ENCODE results near the gene AARS1. TPM values are rescaled to one million over a fixed set of nuclear protein-coding genes. Genes with fewer than 3 reads are reported as not detected.
"Not testable (repeated sequence)": the region's sequence is repeated elsewhere in the genome, so short reads cannot be mapped to it uniquely, and the experiment has no call there.

Gene AARS1
- total RNA-seq, 1 donor from 2014 or later = 53.7 TPM

DNA sequence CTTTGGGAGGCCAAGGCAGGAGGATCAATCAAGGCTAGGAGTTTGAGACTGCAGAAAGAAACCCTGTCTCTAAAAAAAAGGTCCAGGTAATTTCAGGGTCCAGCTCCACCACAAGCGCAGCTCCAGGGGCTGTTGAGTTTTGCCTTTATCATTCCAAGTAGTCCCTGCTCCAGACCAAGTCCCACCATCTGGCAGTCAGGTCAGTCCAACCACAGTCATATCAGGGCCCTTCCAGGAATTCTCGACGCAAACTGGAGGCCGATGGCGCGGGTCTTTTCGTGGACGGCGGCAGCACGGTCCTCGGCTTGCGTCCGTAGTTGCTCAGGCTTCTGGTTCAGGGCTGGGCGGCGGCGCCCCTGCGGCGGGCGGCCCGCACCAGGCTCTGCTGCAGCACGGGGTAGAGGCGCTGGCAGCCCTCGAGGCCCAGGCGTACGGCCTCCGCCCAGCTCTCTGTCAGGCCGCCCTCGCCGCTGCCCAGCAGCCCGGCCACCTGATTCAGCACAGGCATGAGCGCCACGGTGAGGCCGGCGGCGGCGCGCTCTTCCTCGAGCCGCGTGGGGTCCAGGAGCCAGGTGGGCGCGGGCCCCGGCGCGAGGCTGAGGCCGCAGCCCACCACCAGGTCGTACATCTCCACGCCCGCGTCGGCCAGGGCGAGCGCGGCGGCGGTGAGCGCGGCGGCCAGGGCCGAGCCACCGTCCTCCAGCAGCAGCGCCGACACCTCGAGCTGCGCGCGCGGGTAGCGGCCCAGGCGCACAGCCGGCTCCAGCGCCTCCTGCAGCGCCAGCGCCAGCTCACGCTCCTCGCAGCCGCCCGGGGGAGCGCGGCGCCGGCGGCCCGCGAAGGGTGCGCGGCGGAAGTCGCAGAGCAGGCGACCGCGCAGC, 38.3 kb downstream of the AARS1 start:
- peak; percentile 76 for DNase-seq (ENCODE audit: low spot score)
- Mint-ChIP-seq H3K4me1 (peaks cover 8% of the 10 kb centered on the region), H3K36me3 (peaks cover 13% of the 10 kb centered on the region), H3K27ac (no peak overlapping the region), H3K9me3 (no peaks in the 10 kb centered on the region), H3K27me3 (ENCODE audit: insufficient read depth, low read depth) (peaks cover 2% of the 10 kb centered on the region), H3K4me3 (peak overlapping the region; percentile 88)
- H2AFZ ChIP-seq (replicated peaks) = no peak overlapping the region
- H3K79me2 ChIP-seq (ENCODE audit: low read depth) = peaks cover 37% of the 10 kb centered on the region
- H3K36me3 ChIP-seq = no peaks in the 10 kb centered on the region
- H3K27ac ChIP-seq = peak overlapping the region; percentile 27
- H3F3A ChIP-seq (ENCODE audit: low read depth) = peaks cover 56% of the 10 kb centered on the region
- H3K4me3 ChIP-seq = peak overlapping the region; percentile 80
- H3K9me3 ChIP-seq (ENCODE audit: low read depth) = no peaks in the 10 kb centered on the region
- peak overlapping the region; percentile 93 for H3K4me2 ChIP-seq
- H3K27me3 ChIP-seq = no peaks in the 10 kb centered on the region
- peak overlapping the region; percentile 55 for H3K9ac ChIP-seq
- H4K20me1 ChIP-seq (ENCODE audit: low read depth) = peaks cover 45% of the 10 kb centered on the region
- H3K4me1 ChIP-seq = peaks cover 6% of the 10 kb centered on the region
- TF ChIP-seq, protein P1, sequence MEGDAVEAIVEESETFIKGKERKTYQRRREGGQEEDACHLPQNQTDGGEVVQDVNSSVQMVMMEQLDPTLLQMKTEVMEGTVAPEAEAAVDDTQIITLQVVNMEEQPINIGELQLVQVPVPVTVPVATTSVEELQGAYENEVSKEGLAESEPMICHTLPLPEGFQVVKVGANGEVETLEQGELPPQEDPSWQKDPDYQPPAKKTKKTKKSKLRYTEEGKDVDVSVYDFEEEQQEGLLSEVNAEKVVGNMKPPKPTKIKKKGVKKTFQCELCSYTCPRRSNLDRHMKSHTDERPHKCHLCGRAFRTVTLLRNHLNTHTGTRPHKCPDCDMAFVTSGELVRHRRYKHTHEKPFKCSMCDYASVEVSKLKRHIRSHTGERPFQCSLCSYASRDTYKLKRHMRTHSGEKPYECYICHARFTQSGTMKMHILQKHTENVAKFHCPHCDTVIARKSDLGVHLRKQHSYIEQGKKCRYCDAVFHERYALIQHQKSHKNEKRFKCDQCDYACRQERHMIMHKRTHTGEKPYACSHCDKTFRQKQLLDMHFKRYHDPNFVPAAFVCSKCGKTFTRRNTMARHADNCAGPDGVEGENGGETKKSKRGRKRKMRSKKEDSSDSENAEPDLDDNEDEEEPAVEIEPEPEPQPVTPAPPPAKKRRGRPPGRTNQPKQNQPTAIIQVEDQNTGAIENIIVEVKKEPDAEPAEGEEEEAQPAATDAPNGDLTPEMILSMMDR (IDR thresholded peaks at IDR 0.05) = no peak
- TF ChIP-seq EZH2phosphoT487 (IDR thresholded peaks at IDR 0.05) (no peak), EZH2 (IDR thresholded peaks at IDR 0.05) (no peak)

DNA sequence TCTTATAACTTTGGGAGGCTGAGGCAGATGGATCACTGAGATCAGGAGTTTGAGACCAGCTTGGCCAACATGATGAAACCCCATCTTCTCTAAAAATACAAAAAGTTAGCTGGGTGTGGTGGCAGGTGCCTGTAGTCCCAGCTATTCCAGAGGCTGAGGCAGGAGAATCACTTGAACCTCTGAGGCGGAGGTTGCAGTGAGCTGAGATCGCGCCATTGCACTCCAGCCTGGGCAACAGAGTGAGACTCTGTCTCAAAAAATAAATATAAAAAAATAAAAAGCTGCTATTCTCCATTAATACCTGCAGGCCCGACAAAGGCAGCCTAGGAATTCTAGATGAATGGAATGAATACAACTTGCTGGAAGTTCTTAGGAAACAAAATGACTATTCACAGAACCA, 39.6 kb downstream of the AARS1 start:
- H3K4me2 ChIP-seq = peak overlapping the region; percentile 93
- Mint-ChIP-seq H3K36me3 (peaks cover 13% of the 10 kb centered on the region), H3K4me3 (peak overlapping the region; percentile 70)
- H3K4me3 ChIP-seq = peak overlapping the region; percentile 80
- DNase-seq (ENCODE audit: low spot score); H3K4me1 ChIP-seq; H3K4me1 Mint-ChIP-seq; H3K9me3 ChIP-seq (ENCODE audit: low read depth); H3K36me3 ChIP-seq; H3K27ac ChIP-seq; H3K27me3 ChIP-seq; H2AFZ ChIP-seq (replicated peaks); H3K9ac ChIP-seq; H3K27ac Mint-ChIP-seq; H3K9me3 Mint-ChIP-seq; H3K27me3 Mint-ChIP-seq (ENCODE audit: insufficient read depth, low read depth): not testable (repeated sequence)
- H3F3A ChIP-seq (ENCODE audit: low read depth) = peaks cover 48% of the 10 kb centered on the region
- H4K20me1 ChIP-seq (ENCODE audit: low read depth) = peaks cover 45% of the 10 kb centered on the region
- peaks cover 37% of the 10 kb centered on the region for H3K79me2 ChIP-seq (ENCODE audit: low read depth)

DNA sequence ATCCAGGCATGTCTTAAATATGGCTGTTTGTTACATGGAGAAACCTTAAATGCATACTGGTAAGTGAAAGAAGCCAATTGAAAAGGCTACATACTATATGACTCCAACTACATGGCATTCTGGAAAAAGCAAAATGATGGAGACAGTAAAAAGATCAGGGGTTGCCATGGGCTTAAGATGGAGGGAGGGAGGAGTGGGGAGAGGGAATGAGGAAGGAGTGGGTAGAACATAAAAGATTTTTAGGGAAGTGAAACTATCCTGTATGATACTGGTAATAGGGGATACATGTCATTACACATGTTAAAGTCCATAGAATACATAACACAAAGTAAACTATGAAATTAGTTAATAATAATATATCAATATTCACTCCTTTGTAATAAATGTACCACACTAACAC, 50.5 kb downstream of the AARS1 start:
- H3K36me3 Mint-ChIP-seq; H3K27me3 ChIP-seq; H4K20me1 ChIP-seq (ENCODE audit: low read depth); H3K27me3 Mint-ChIP-seq (ENCODE audit: insufficient read depth, low read depth); H3K36me3 ChIP-seq; H3K4me2 ChIP-seq; H3K4me1 ChIP-seq; H3K79me2 ChIP-seq (ENCODE audit: low read depth); H3K9ac ChIP-seq; H2AFZ ChIP-seq (replicated peaks); H3K27ac ChIP-seq; H3K9me3 Mint-ChIP-seq; H3K9me3 ChIP-seq (ENCODE audit: low read depth); H3K4me1 Mint-ChIP-seq; H3K27ac Mint-ChIP-seq; H3K4me3 Mint-ChIP-seq; DNase-seq (ENCODE audit: low spot score); H3K4me3 ChIP-seq; H3F3A ChIP-seq (ENCODE audit: low read depth): not testable (repeated sequence)

DNA sequence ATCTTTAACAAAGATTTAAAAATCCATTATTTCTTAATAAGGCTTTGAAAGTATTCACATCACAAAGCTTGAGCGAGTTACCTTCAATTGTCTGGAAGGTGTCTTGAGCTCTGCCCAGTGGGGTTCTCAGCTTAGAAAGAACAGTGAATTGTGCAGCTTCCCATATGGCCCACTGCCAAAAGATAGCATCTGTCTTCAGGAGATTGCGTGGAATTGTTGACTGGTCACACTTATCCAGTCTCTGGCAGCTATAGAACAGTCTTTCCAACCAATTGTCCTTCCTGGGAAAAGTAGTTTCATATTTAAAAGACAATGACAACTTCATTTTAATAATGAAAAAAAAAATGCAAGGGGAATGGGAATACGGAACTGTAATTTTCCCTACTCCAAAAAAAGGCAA, 57.5 kb downstream of the AARS1 start:
- H3K9me3 ChIP-seq (ENCODE audit: low read depth); H3K27ac Mint-ChIP-seq; H3K4me3 Mint-ChIP-seq; H3K4me1 Mint-ChIP-seq; H3F3A ChIP-seq (ENCODE audit: low read depth); H3K4me2 ChIP-seq; H3K36me3 ChIP-seq; H3K27me3 ChIP-seq; H3K36me3 Mint-ChIP-seq; H2AFZ ChIP-seq (replicated peaks); H3K4me3 ChIP-seq; H4K20me1 ChIP-seq (ENCODE audit: low read depth); H3K27ac ChIP-seq; H3K27me3 Mint-ChIP-seq (ENCODE audit: insufficient read depth, low read depth); H3K9me3 Mint-ChIP-seq; H3K9ac ChIP-seq; H3K4me1 ChIP-seq; DNase-seq (ENCODE audit: low spot score); H3K79me2 ChIP-seq (ENCODE audit: low read depth): not testable (repeated sequence)

DNA sequence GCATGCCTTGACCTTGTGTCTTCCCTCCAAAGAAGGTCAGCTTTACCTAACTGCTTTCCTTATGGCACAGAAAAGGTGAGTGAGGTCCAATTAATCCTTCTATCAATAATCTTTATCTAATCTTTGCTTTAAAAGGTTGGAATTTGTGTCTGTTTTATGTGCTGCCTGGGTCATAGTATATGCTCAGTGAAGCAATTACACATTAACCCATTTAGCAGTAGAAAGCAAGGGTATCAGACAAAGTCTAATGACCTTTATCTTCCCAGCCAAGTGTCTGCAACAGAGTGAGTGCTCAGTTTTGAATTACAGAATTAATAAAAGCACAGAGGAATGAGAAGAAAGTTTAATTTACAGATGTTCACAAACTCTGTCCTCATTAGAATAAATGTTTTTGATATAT, 63.3 kb downstream of the AARS1 start:
- not testable (repeated sequence) for H3K4me3 ChIP-seq; H3F3A ChIP-seq (ENCODE audit: low read depth); H3K4me1 Mint-ChIP-seq; H3K79me2 ChIP-seq (ENCODE audit: low read depth); H3K27ac Mint-ChIP-seq; H3K4me1 ChIP-seq; H3K27ac ChIP-seq; H3K9me3 Mint-ChIP-seq; H4K20me1 ChIP-seq (ENCODE audit: low read depth); H2AFZ ChIP-seq (replicated peaks); H3K27me3 ChIP-seq; H3K27me3 Mint-ChIP-seq (ENCODE audit: insufficient read depth, low read depth); H3K4me3 Mint-ChIP-seq; H3K4me2 ChIP-seq; DNase-seq (ENCODE audit: low spot score); H3K9ac ChIP-seq; H3K9me3 ChIP-seq (ENCODE audit: low read depth); H3K36me3 ChIP-seq; H3K36me3 Mint-ChIP-seq

DNA sequence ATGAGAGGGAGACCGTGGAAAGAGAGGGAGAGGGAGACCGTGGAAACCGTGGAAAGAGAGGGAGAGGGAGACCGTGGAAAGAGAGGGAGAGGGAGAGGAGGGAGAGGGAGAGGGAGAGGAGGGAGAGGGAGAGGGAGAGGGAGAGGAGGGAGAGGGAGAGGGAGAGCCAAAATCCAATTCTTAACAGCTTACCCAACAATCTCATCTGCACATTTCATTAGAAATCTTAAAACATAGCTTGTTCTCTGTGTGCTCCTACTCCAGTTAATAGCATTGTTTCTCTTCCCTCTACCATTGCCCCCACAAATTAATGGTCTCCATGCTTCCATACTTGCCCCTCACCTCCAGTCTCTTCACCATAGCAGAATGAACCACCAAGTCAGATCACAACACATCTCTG, 63.9 kb downstream of the AARS1 start:
- H3K4me1 Mint-ChIP-seq; H3K9ac ChIP-seq; H3F3A ChIP-seq (ENCODE audit: low read depth); H3K4me3 ChIP-seq; H3K4me3 Mint-ChIP-seq; H3K4me1 ChIP-seq; H3K9me3 Mint-ChIP-seq; H3K27ac Mint-ChIP-seq; H3K27me3 Mint-ChIP-seq (ENCODE audit: insufficient read depth, low read depth); H3K27me3 ChIP-seq; DNase-seq (ENCODE audit: low spot score); H3K36me3 Mint-ChIP-seq; H2AFZ ChIP-seq (replicated peaks); H3K79me2 ChIP-seq (ENCODE audit: low read depth); H3K9me3 ChIP-seq (ENCODE audit: low read depth); H4K20me1 ChIP-seq (ENCODE audit: low read depth); H3K36me3 ChIP-seq; H3K27ac ChIP-seq; H3K4me2 ChIP-seq: not testable (repeated sequence)

DNA sequence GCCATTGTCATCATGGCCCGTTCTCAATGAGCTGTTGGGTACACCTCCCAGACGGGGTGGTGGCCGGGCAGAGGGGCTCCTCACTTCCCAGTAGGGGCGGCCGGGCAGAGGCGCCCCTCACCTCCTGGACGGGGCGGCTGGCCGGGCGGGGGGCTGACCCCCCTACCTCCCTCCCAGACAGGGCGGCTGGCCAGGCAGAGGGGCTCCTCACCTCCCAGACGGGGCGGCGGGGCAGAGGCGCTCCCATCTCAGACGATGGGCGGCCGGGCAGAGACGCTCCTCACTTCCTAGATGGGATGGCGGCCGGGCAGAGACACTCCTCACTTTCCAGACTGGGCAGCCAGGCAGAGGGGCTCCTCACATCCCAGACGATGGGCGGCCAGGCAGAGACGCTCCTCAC, 64.7 kb downstream of the AARS1 start:
- H3K36me3 ChIP-seq; H3K36me3 Mint-ChIP-seq; H3K27ac Mint-ChIP-seq; H3K27me3 ChIP-seq; H3K4me3 ChIP-seq; H3K27ac ChIP-seq; H3K9ac ChIP-seq; H3K79me2 ChIP-seq (ENCODE audit: low read depth); H3F3A ChIP-seq (ENCODE audit: low read depth); H4K20me1 ChIP-seq (ENCODE audit: low read depth); H3K9me3 ChIP-seq (ENCODE audit: low read depth); H3K9me3 Mint-ChIP-seq; H3K4me1 ChIP-seq; DNase-seq (ENCODE audit: low spot score); H3K4me2 ChIP-seq; H2AFZ ChIP-seq (replicated peaks); H3K27me3 Mint-ChIP-seq (ENCODE audit: insufficient read depth, low read depth); H3K4me3 Mint-ChIP-seq; H3K4me1 Mint-ChIP-seq: not testable (repeated sequence)
